GM18861 (cell line): ENCODE data around the gene PRSS12.
"Not testable (repeated sequence)": the region's sequence is repeated elsewhere in the genome, so short reads cannot be mapped to it uniquely, and the experiment has no call there.

Experiments
- ATAC-seq: cut with Tn5 transposase; IDR thresholded peaks from one replicate; pipeline ENCODE4 v1.9.1; 2021; ENCODE audit not compliant: unreplicated experiment

PRSS12 gene, protein sequence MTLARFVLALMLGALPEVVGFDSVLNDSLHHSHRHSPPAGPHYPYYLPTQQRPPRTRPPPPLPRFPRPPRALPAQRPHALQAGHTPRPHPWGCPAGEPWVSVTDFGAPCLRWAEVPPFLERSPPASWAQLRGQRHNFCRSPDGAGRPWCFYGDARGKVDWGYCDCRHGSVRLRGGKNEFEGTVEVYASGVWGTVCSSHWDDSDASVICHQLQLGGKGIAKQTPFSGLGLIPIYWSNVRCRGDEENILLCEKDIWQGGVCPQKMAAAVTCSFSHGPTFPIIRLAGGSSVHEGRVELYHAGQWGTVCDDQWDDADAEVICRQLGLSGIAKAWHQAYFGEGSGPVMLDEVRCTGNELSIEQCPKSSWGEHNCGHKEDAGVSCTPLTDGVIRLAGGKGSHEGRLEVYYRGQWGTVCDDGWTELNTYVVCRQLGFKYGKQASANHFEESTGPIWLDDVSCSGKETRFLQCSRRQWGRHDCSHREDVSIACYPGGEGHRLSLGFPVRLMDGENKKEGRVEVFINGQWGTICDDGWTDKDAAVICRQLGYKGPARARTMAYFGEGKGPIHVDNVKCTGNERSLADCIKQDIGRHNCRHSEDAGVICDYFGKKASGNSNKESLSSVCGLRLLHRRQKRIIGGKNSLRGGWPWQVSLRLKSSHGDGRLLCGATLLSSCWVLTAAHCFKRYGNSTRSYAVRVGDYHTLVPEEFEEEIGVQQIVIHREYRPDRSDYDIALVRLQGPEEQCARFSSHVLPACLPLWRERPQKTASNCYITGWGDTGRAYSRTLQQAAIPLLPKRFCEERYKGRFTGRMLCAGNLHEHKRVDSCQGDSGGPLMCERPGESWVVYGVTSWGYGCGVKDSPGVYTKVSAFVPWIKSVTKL

GRCh38 chr4:118352843-118353533 lies at the start of gene PRSS12:
Gene PRSS12 (minus strand): TSS chr4:118353003. CDS start chr4:118352720, 283 bp downstream.
- ATAC-seq = peak; percentile 98

- no peak for ATAC-seq
Observed at GRCh38 chr4:118400356-118400755, 47.6 kb upstream of the PRSS12 start.

- not testable (repeated sequence) for ATAC-seq
Observed at GRCh38 chr4:118399883-118400282, 47.1 kb upstream of the PRSS12 start.

DNA sequence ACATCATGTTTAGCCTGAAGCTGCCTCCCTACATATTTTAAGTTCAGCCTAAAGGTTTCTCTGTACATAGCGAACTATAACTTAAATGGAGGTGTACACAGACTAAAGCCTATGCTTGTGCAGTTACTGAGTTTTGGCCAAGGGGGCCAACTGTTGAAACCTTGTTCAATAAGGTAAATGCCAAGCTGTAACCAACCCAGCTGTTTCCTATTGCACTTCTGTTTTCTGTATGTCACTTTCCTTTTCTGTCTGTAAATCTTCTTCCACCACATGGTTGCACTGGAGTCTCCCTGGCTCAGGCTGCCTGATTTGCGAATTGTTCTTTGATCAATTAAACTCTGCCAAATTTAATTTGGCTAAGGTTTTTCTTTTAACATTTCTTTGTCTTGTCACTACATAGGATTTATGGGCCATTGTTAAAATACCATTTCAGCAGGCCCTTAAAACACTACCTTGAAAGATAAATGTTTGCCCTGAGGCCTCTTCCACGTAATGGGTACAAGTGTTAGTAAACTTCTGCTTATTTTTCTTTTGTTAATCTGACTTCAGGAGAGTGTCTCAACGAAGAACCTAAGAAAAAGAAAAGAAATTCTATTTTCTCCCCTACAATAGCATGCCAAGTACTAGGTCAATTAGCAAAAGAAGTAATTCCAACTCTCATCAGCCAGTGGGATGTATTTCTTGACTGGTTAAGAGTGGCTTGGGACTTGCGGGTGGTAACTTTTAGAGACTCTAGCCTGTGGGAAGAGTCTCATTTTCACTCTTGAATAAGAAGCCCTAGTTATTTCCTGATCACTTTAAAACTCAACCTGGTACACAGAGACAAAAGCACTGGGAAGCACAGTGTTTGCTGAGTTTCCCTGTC lies 45.7 kb upstream of the PRSS12 start:
- ATAC-seq = peak; percentile 96

DNA sequence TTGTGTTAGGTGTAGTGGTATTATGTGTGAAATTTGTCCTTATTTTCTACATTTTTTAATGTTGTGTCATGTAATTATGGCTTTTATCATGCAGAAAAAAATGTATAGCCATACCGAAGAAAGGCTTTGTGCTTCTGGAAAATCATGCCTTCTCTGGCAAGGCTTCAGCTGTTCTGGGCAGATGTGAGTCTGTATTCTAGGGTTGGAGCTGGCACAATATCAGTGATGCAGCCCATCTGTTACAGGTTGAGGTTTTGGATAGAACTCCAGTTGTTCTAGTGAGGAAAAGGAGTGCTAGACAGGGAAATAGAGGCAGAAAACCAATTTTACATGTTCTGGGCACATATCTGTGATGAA lies 44.8 kb upstream of the PRSS12 start:
- ATAC-seq = no peak

DNA sequence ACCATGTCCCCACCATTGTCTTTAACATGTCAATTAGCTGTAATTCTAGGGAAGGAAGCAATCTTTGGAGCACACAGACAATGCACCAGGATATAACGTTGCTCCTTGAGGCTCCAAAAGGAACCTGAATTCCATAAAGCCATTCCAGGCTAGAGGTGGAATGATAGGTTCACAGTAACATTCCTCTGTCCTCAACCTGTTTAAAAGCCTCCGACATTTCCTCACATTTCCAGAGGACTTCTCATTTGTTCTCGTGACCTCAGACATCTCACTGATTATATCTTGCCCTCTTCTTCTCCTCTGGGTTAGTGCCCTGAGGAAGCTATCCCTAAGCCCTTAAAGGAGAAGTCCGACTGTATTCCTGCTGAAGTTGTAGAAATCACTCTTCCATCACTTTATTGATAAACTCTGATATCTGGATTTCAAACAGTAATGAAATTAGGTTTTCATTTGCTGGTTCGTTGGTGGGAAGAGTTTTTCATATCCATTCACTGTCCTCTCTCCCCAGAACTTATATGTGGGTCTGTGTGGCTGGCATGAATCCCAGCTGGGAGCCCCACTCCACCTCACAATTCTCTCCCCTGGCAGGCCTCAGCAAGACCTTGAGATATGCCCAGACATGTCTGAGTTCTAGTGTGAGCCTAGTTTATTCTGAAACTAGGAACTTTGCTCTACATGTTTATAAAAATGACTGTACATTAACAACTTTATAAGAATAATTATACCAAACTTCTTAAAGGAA lies 44.2 kb upstream of the PRSS12 start:
- ATAC-seq = no peak

GRCh38 chr4:118395057-118395644 lies 42.3 kb upstream of the PRSS12 start:
- no peak for ATAC-seq

DNA sequence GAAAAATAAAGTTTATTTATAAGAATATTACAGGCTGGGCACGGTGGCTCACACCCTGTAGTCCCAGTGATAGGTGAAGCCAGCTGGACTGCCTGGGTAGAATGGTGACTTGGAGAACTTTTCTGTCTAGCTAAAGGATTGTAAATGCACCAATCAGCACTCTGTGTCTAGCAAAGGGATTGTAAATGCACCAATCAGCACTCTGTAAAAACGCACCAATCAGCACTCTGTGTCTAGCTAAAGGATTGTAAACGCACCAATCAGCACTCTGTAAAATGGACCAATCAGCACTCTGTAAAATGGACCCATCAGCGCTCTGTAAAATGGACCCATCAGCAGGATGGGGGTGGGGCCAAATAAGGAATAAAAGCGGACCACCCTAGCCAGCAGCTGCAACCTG lies 39.7 kb upstream of the PRSS12 start:
- not testable (repeated sequence) for ATAC-seq

DNA sequence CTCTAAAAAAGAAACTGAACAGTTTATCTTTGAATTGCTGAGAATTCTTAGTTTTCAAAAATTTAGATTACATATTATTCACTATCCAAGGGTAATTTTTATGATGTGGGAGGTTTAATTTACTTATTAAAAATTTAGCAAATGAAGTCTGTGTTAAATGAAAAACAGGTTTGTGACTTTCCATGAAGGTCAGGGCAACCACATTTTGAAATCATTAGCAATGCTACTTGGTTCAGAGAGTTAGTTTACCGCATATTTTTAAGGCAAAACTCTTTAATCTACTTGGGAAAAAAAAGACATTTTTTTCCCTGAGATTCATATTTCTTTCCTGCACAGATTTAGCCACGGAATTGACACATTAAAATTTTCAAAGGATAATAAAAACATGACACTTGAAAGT lies 37.3 kb upstream of the PRSS12 start:
- ATAC-seq = no peak

GRCh38 chr4:118389721-118390120 lies 36.9 kb upstream of the PRSS12 start:
- no peak for ATAC-seq

- ATAC-seq = no peak
Observed at GRCh38 chr4:118388606-118389005, 35.8 kb upstream of the PRSS12 start.

GRCh38 chr4:118381902-118382301 lies 29.1 kb upstream of the PRSS12 start:
- ATAC-seq = no peak

DNA sequence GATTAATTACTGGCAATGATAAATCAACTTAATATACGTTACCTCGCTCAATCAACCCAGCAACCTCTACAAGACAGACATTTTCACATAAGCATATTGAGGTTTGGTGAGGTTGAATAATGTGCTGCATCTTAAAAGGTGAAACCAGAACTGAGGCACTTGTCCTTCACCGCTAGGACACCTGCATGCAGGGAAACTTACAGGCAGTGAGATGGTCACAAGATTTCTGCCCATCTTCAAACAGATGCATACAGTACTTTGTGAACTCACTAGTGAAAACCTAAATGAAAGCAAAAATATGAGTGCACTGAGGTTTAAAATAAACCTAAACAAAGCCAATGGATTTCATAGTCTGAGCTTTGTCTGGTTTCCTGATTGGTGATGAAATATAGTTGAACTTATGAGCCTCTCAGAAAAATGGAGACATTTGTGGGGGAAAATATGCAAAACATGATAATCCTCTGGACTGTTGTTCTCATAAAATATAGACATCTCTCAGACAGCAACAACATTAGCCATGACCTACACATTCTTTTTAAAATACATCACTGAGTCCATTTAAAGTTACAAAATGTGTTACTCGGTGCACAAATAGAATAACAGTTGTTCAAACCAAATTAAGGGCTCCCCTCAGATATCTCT lies 20.9 kb upstream of the PRSS12 start:
- ATAC-seq = no peak

GRCh38 chr4:118372251-118372650 lies 19.4 kb upstream of the PRSS12 start:
- ATAC-seq = no peak

DNA sequence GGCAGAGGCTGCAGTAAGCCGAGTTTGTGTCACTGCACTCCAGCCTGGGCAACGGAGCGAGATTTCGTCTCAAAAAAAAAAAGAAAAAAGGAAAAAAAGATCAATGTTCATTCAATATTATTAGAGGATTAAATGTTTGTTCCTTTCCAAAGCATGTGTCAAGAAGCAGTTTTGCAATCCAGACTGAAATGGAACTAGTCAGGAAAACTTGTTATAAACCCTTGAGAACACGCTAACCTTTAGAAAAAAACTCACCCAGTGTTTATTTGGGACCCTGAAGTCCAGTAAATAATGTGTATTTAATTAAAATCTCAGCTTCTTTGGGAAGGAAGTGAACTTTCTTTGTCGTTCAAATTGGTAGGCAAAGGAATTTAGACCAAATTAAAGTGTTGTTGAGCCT lies 16.4 kb upstream of the PRSS12 start:
- no peak for ATAC-seq

- no peak for ATAC-seq
Observed at GRCh38 chr4:118367872-118368271, 15.1 kb upstream of the PRSS12 start.

- no peak for ATAC-seq
Observed at GRCh38 chr4:118367361-118367760, 14.6 kb upstream of the PRSS12 start.

GRCh38 chr4:118363166-118363565 lies 10.4 kb upstream of the PRSS12 start:
- no peak for ATAC-seq

DNA sequence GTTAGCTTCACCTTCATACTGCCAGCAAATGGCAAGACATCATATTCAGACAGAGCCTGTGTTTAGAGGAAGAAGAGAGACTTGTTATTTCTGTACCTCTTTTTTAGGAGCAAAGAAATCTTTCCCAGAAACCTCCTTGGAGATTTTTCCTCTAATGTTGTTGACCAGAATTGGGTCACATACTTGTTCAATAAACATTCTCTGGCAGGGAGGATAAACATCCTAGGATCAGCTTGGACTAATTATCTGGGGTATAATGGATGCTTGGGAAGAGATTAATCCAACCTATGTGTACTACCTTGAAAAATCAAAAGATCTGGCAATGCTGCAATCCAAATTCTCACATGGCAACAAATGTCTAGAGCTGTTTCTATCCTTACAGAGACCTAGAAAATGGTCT lies 8.4 kb upstream of the PRSS12 start:
- ATAC-seq = no peak
